ENCODE measurements around the gene CREBBP.

DNA sequence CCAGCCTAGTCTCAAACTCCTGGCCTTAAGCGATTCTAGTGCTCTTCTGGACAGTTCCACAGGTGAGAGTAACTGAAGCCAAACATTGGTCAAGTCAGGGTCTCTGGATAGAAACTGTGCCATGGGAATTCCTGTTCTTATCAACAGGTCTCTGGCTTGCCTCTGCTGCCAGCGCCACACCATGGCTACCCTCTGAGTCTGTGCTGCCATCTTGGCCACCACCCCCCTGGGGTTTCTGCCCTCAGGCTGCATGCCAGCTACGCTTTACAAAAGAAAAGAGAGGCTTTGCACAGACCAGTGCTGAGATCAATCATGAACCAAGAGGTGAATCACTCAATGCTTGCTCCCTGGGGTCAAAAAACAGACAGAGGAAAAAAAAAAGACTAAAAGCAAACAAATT lies 24.4 kb upstream of the CREBBP start:
- TF ChIP-seq POLR2AphosphoS5 (IDR thresholded peaks at IDR 0.05; ENCODE audit: low read depth, low read length) (no peak), POLR2A (IDR thresholded peaks at IDR 0.05; ENCODE audit: low read depth, low read length) (no peak), TAF1 (IDR thresholded peaks at IDR 0.05; ENCODE audit: low read depth, low read length) (no peak)
